Eye (tissue), 1 donor: ENCODE results near the gene KIAA0513.

ENCODE experiments used
- DNase-seq: peaks from one replicate; pipeline ENCODE4 v3.0.0-alpha.2; 2015

KIAA0513 gene

DNA sequence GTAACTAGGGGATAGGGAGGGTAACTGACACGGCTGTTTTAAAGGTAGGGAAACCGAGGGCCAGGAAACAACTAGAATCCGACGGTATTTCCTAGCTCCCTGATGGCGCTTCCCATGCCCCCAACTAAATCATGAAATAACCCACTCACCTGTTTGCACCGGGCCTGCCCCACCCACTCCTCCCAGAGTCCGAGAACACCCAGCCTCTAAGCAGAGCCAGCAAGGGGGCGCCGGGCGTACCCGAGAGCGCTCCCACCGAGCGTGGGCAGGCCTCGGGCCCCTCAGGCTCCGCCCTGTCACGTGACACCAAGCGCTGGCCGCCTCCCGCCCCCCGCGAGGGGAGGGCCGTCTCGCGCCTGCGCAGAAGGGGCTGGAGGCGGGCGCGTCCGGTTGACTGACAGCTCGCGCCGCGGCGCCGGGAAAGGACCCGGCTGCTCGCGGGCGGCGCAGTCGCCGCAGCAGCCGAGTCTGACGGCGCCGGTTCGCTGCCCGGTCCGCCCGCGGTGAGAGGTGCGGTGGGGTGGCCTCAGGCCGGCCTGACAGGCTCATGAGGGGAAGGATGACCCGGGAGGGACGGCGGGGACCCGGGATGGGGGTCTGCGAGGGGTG, at the start of gene KIAA0513:
Gene KIAA0513, plus strand, starts transcription at position 447 of the 609 bp plus-strand sequence. CDS start 39,277 bp downstream, outside the sequence.
- peak; percentile 98 for DNase-seq

DNA sequence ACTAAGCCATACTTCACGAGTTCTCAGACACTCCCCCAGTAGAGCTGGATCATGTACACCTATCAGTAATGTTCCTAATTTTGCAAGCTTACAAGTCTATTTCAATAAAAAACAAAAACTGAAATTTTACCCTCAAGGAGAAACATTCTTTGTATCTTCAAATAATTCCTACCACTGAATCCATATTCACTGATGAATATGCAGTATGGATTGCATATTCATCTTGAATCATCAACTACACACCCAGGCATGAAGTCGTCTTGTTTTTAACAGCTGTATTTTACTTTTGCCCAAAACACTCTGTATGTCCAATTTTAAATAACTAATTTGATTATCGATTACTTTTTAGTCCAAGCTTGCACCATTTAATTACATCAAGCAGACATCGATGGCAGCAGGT, 48.1 kb upstream of the KIAA0513 start:
- DNase-seq, result no peak

GRCh38 chr16:84982434-84982833, 45.2 kb upstream of the KIAA0513 start:
- DNase-seq, result no peak

DNA sequence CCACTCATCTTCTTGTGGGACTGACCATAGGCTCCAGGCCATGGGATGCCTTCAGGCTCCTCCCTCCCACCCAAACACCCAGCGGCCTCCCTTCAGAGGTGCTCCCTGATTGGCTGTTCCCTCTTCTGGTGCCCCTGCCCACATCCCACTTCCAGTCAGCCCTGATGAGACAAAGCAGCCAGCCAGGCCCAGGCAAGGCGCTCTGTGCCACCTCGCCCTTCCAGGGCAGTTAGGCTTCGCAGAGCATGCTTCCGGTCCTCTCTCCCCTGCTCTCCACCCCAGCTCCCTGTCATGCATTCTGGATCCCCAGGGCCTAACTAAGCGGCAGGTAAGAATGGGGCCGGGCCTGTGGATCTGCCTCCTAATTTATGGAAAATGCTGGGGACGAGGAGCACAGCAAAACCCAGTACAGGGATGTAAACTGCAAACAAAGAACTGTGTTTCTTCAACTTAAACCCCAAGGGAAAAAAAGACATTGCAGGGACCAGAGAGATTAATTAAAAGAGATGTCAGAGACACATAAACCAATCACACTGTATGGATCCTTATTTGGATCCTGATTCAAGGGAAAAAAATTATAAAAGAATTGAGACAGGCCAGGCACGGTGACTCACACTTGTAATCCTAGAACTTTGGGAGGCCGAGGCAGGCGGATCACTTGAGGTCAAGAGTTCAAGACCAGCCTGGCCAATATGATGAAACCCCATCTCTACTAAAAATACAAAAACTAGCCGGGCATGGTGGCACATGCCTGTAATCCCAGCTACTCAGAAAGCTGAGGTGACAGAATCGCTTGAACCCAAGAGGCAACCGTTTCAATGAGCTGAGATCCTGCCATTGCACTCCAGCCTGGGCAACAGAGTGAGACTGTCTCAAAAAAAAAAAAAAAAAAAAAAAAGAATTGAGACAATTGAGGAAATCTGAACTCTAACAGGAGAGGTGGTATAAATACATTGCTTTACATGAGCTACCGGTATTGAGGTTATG, 42.2 kb upstream of the KIAA0513 start:
- no peak for DNase-seq

DNA sequence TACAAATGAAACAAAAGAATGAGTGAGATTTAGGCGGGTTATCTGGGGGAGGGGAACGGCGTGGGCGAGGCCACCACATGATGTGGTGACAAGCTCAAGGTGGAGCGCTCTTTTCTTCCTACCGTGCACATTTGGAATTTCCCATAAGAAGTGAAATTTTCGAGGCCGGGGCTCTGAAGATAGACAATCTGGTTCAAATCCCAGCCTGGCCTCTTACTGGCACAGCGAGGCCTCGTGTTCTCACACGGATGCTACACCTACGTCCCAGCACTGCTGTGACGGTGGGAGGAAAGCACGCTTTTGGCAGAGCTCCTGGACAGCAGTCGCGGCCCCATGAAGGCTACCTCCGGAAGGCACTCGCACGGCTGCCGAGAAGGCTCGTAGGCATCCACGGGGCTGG, 41.5 kb upstream of the KIAA0513 start:
- no peak for DNase-seq

GRCh38 chr16:84986879-84987278, 40.7 kb upstream of the KIAA0513 start:
- DNase-seq, result no peak

- DNase-seq, result no peak
Measured at GRCh38 chr16:84988328-84989080, 39.1 kb upstream of the KIAA0513 start.

- no peak for DNase-seq
Measured at GRCh38 chr16:84989749-84990620, 37.6 kb upstream of the KIAA0513 start.

GRCh38 chr16:84990782-84991181, 36.8 kb upstream of the KIAA0513 start:
- DNase-seq, result no peak

GRCh38 chr16:84992717-84993075, 34.9 kb upstream of the KIAA0513 start:
- no peak for DNase-seq

- DNase-seq, result no peak
Measured at GRCh38 chr16:84993926-84994325, 33.7 kb upstream of the KIAA0513 start.

- no peak for DNase-seq
Measured at GRCh38 chr16:84995663-84996062, 31.9 kb upstream of the KIAA0513 start.

GRCh38 chr16:84996365-84996764, 31.2 kb upstream of the KIAA0513 start:
- DNase-seq, result no peak

- DNase-seq, result no peak
Measured at GRCh38 chr16:84999200-84999599, 28.4 kb upstream of the KIAA0513 start.

GRCh38 chr16:84999857-85000480, 27.6 kb upstream of the KIAA0513 start:
- no peak for DNase-seq

GRCh38 chr16:85002099-85002541, 25.5 kb upstream of the KIAA0513 start:
- no peak for DNase-seq

DNA sequence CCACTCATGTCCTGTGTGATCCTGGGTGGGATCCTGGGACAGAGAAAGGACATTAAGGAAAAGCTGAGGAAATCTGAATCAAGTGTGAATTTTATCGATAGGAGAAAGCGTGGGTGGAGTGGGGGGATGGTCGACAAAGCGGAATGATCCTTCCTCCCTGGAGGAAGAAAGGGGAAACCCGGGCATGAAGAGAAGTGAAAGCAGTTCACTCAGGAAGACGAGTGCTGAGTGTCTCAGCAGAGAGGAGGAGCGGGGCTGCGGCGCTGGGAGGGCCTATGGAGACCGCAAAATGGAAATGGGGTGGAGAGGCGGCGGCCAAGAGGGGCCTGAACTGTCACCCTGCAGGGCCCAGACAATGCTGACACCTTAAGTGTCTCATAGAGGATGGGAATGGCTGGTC, 25.0 kb upstream of the KIAA0513 start:
- DNase-seq, result peak; percentile 32

GRCh38 chr16:85003076-85003475, 24.5 kb upstream of the KIAA0513 start:
- DNase-seq, result no peak

- DNase-seq, result no peak
Measured at GRCh38 chr16:85003725-85004586, 23.6 kb upstream of the KIAA0513 start.

- DNase-seq, result peak; percentile 43
Measured at GRCh38 chr16:85004587-85005205, 22.9 kb upstream of the KIAA0513 start.
